Liver (tissue), 3 donors: ENCODE results near the gene ZNF615.

Source experiments
- EGR1 ChIP-seq, 2 donors: IDR thresholded peaks; 2 replicates each; pipeline ENCODE4 v1.6.1; 2016 to 2018; ENCODE audit warnings: antibody characterized with exemption in 2 of 2, low read depth in 2 of 2
- HNF4G ChIP-seq: IDR thresholded peaks from 2 replicates; pipeline ENCODE4 v1.6.1; 2016; ENCODE audit warnings: antibody characterized with exemption
- MAX ChIP-seq: IDR thresholded peaks from 2 replicates; pipeline ENCODE4 v1.6.1; 2016; ENCODE audit warnings: antibody characterized with exemption
- RXRA ChIP-seq, 2 donors: IDR thresholded peaks; 2 replicates each; pipeline ENCODE4 v1.6.1; 2017 to 2018; ENCODE audit warnings: antibody characterized with exemption in 2 of 2, mild to moderate bottlenecking in 1 of 2
- TAF1 ChIP-seq: conservative IDR thresholded peaks from 2 replicates; pipeline ENCODE4 v1.6.1; 2016; ENCODE audit warnings: antibody characterized with exemption, mild to moderate bottlenecking
- YY1 ChIP-seq: IDR thresholded peaks from 2 replicates; pipeline ENCODE4 v1.6.1; 2016; ENCODE audit warnings: antibody characterized with exemption, mild to moderate bottlenecking
- TF ChIP-seq, protein P1 (sequence below): fragments of 150-350 bp; IDR thresholded peaks from 2 replicates; pipeline ENCODE4 v1.5.1; 2017; ENCODE audit warnings: improper control_type of control experiment, low read depth, low read length; ENCODE audit not compliant: missing input control
- TF ChIP-seq, protein P2 (sequence below): IDR thresholded peaks from 2 replicates; pipeline ENCODE4 v1.6.1; 2016; ENCODE audit warnings: antibody characterized with exemption
- donor health status: healthy.
- donor health status: healthy.

DNA sequence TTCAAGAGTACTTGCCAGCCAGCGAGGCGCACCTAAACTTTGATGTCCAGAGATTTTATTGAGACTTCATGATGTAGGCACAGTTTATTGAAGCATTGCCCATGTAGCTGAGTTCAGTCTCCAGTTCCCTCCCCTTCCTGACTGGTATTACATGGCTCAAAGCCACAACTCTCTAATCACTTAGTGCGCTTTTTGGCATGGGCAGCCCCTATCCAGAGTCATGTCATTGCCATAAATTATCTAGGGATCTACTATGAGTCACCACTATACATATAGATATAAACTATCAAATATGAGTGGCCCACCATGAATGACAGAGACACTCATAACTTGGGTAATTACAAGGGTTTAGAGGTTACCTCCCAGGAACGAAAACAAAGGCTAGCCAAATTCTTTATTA is 12.5 kb upstream of the ZNF615 start:
- TF ChIP-seq YY1 (no peak), RXRA (IDR thresholded peaks at IDR 0.05) (no peak), MAX (no peak), TAF1 (no peak), EGR1 (IDR thresholded peaks at IDR 0.05; ENCODE audit: low read depth in 2 of 2) (no peak), HNF4G (no peak)
- TF ChIP-seq, protein P1, sequence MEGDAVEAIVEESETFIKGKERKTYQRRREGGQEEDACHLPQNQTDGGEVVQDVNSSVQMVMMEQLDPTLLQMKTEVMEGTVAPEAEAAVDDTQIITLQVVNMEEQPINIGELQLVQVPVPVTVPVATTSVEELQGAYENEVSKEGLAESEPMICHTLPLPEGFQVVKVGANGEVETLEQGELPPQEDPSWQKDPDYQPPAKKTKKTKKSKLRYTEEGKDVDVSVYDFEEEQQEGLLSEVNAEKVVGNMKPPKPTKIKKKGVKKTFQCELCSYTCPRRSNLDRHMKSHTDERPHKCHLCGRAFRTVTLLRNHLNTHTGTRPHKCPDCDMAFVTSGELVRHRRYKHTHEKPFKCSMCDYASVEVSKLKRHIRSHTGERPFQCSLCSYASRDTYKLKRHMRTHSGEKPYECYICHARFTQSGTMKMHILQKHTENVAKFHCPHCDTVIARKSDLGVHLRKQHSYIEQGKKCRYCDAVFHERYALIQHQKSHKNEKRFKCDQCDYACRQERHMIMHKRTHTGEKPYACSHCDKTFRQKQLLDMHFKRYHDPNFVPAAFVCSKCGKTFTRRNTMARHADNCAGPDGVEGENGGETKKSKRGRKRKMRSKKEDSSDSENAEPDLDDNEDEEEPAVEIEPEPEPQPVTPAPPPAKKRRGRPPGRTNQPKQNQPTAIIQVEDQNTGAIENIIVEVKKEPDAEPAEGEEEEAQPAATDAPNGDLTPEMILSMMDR = no peak
- TF ChIP-seq, protein P2, sequence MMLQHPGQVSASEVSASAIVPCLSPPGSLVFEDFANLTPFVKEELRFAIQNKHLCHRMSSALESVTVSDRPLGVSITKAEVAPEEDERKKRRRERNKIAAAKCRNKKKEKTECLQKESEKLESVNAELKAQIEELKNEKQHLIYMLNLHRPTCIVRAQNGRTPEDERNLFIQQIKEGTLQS = no peak
